GM23338 (cell line): Measurements from ENCODE around the gene SRPRA. TPM values are rescaled to one million over a fixed set of nuclear protein-coding genes. Genes with fewer than 3 reads are reported as not detected.

Source experiments
- ATAC-seq: fragments of 200-7000 bp; cut with Tn5 transposase; 3 replicates; pipeline ENCODE4 v1.9.1; 2020
- DNase-seq: peaks from one replicate; pipeline ENCODE4 v3.0.0-alpha.2; 2015; ENCODE audit warnings: low spot score
- H2AFZ ChIP-seq: fragments of 200-600 bp; sonication (generic); 2 replicates; pipeline ENCODE4 v1.8.0; 2016; ENCODE audit warnings: antibody characterized with exemption, mild to moderate bottlenecking, moderate library complexity
- H3F3A ChIP-seq: fragments of 200-600 bp; sonication (generic); replicated peaks from 2 replicates; pipeline ENCODE4 v1.8.0; 2017; ENCODE audit warnings: antibody characterized with exemption, mixed run types, low read depth
- H3K27ac ChIP-seq: fragments of 200-600 bp; sonication (generic); 2 replicates; pipeline ENCODE4 v1.6.1; 2016; ENCODE audit warnings: low read depth
- H3K27me3 ChIP-seq: fragments of 200-600 bp; sonication (generic); 2 replicates; pipeline ENCODE4 v1.8.0; 2016; ENCODE audit warnings: mild to moderate bottlenecking, mixed run types, moderate library complexity; ENCODE audit not compliant: insufficient read depth
- H3K36me3 ChIP-seq: fragments of 200-600 bp; sonication (generic); 2 replicates; pipeline ENCODE4 v1.8.0; 2016; ENCODE audit warnings: mild to moderate bottlenecking; ENCODE audit not compliant: insufficient read depth
- H3K4me1 ChIP-seq: fragments of 200-600 bp; sonication (generic); 2 replicates; pipeline ENCODE4 v1.8.0; 2016; ENCODE audit warnings: mild to moderate bottlenecking, moderate library complexity; ENCODE audit not compliant: insufficient read depth
- H3K4me2 ChIP-seq: fragments of 200-600 bp; sonication (generic); 2 replicates; pipeline ENCODE4 v1.7.1; 2017; ENCODE audit warnings: mixed run types
- H3K4me3 ChIP-seq: fragments of 200-600 bp; sonication (generic); 2 replicates; pipeline ENCODE4 v1.6.1; 2016; ENCODE audit warnings: mixed run types
- H3K79me2 ChIP-seq: fragments of 200-600 bp; sonication (generic); replicated peaks from 2 replicates; pipeline ENCODE4 v1.8.0; 2017; ENCODE audit warnings: mild to moderate bottlenecking; ENCODE audit not compliant: insufficient read depth
- H3K9me2 ChIP-seq: fragments of 200-600 bp; sonication (generic); 2 replicates; pipeline ENCODE4 v1.8.0; 2017; ENCODE audit not compliant: insufficient read depth
- H4K20me1 ChIP-seq: fragments of 200-600 bp; sonication (generic); replicated peaks from 2 replicates; pipeline ENCODE4 v1.8.0; 2017; ENCODE audit warnings: mild to moderate bottlenecking; ENCODE audit not compliant: insufficient read depth
- H3K27ac Mint-ChIP-seq: 2 replicates; pipeline ENCODE4 v1.8.0; 2020; ENCODE audit warnings: inconsistent platforms, mild to moderate bottlenecking, moderate library complexity, mixed read lengths
- H3K27me3 Mint-ChIP-seq: 3 replicates; pipeline ENCODE4 v1.8.0; 2022; ENCODE audit warnings: low read depth, mild to moderate bottlenecking, moderate library complexity, mixed read lengths, inconsistent platforms; ENCODE audit not compliant: insufficient read depth, poor library complexity
- H3K36me3 Mint-ChIP-seq: 3 replicates; pipeline ENCODE4 v1.8.0; 2021; ENCODE audit warnings: low read depth, mild to moderate bottlenecking, inconsistent platforms, moderate library complexity, mixed read lengths
- H3K4me1 Mint-ChIP-seq: 3 replicates; pipeline ENCODE4 v1.8.0; 2020; ENCODE audit warnings: mild to moderate bottlenecking, inconsistent platforms, mixed read lengths
- H3K4me3 Mint-ChIP-seq: 3 replicates; pipeline ENCODE4 v1.8.0; 2021; ENCODE audit warnings: moderate library complexity, mild to moderate bottlenecking, inconsistent platforms, mixed read lengths
- H3K9me3 Mint-ChIP-seq: 3 replicates; pipeline ENCODE4 v1.8.0; 2020; ENCODE audit warnings: moderate library complexity, mild to moderate bottlenecking, inconsistent platforms, mixed read lengths
- CREB1 ChIP-seq: fragments of 250-450 bp; sonication (Bioruptor Pico); IDR thresholded peaks from 2 replicates; pipeline ENCODE4 v1.5.0; 2020; ENCODE audit warnings: low read depth, mild to moderate bottlenecking, moderate library complexity
- EZH2 ChIP-seq: fragments of 200-600 bp; sonication (generic); IDR thresholded peaks from one replicate; pipeline ENCODE4 v1.8.0; 2017; ENCODE audit warnings: antibody characterized with exemption, mild to moderate bottlenecking, low read depth; ENCODE audit not compliant: unreplicated experiment
- EZH2phosphoT487 ChIP-seq: fragments of 200-600 bp; sonication (generic); IDR thresholded peaks from one replicate; pipeline ENCODE4 v1.8.1; 2018; ENCODE audit warnings: antibody characterized with exemption; ENCODE audit not compliant: unreplicated experiment
- JUNB ChIP-seq: IDR thresholded peaks from one replicate; pipeline ENCODE4 v1.6.1; 2016; ENCODE audit warnings: antibody characterized with exemption; ENCODE audit not compliant: unreplicated experiment
- NANOG ChIP-seq: IDR thresholded peaks from 2 replicates; pipeline ENCODE4 v1.6.1; 2016; ENCODE audit warnings: antibody characterized with exemption, borderline replicate concordance
- POLR2AphosphoS5 ChIP-seq: IDR thresholded peaks from 2 replicates; pipeline ENCODE4 v1.6.1; 2016; ENCODE audit warnings: antibody characterized with exemption, low read depth
- STAT1 ChIP-seq: IDR thresholded peaks from one replicate; pipeline ENCODE4 v1.6.1; 2016; ENCODE audit warnings: antibody characterized with exemption; ENCODE audit not compliant: unreplicated experiment
- ZNF114 ChIP-seq: fragments of 250-450 bp; sonication (Bioruptor Pico); IDR thresholded peaks from 2 replicates; pipeline ENCODE4 v1.5.0; 2020; ENCODE audit warnings: mild to moderate bottlenecking, moderate library complexity
- ZNF331 ChIP-seq: fragments of 250-450 bp; sonication (Bioruptor Pico); IDR thresholded peaks from 2 replicates; pipeline ENCODE4 v1.5.0; 2020; ENCODE audit warnings: low read depth, mild to moderate bottlenecking, moderate library complexity
- polyA plus RNA-seq: library from polyadenylated mRNA; unstranded; fragments of >200 nt; fragmentation: Nextera tagmentation; extraction: Ambion mirVana; gene quantifications from 2 replicates; pipeline ENCODE4 v1.2.1, GENCODE V29; 2016
- total RNA-seq: library from RNA; depleted of rRNA; stranded (reverse); fragments of >200 nt; shearing (Covaris generic); gene quantifications from 2 replicates; pipeline ENCODE4 v1.2.3, GENCODE V29; 2014
- TF ChIP-seq, protein P1 (sequence below): IDR thresholded peaks from 2 replicates; pipeline ENCODE4 v1.6.1; 2016; ENCODE audit warnings: antibody characterized with exemption
- TF ChIP-seq, protein P2 (sequence below): fragments of 250-450 bp; sonication (Bioruptor Pico); IDR thresholded peaks from 2 replicates; pipeline ENCODE4 v1.5.0; 2020; ENCODE audit warnings: mild to moderate bottlenecking, moderate library complexity
- TF ChIP-seq, protein P3 (sequence below): IDR thresholded peaks from one replicate; pipeline ENCODE4 v1.6.1; 2018; ENCODE audit warnings: antibody characterized with exemption; ENCODE audit not compliant: unreplicated experiment
- TF ChIP-seq, protein P4 (sequence below), 2 experiments: fragments of 200-600 bp in 1 of 2; sonication (generic) in 1 of 2; conservative IDR thresholded peaks; 2 replicates each; pipeline versions ENCODE4 v1.5.1 to v1.6.1; 2016 to 2017; ENCODE audit warnings: antibody characterized with exemption in 2 of 2, low read depth in 2 of 2, mild to moderate bottlenecking in 2 of 2, moderate library complexity in 1 of 2

The SRPRA gene
- total and polyA plus RNA-seq, 2 experiments from 2014 or later, result 27.1 to 53.2 TPM

DNA sequence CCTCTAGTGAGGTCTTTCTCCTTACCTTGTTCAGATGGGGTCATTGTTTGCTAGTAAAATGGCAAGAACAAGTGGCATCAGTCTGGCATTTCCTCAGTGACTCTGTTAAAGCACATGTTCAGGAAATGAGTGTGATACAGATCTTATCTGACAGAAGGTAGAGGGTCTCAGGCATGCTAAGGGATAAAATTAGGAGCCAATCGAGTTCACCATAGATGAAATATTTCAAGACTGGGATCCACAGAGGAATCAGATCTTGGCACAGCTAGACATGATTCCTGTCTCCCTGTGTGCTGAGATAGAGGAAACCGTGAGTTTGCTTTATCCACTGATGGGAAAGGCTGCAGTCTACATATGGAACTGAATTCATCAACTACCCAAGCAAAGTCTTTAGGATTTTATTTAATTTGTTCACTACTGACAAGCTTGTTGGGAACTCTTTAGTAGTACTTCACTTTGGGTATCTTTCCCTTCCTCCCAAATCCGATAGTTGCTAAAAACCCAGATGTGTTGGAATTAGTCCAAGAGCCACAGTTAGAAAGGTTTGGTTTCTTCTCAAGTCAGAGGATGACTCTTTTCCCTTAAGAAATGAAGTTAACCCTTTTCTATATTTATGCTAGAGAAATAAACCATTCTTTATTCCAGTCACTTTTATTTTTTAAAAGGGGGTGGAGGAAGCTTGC lies 38.7 kb downstream of the SRPRA start:
- no peaks in the 10 kb centered on the region for H3K9me2 ChIP-seq
- peaks cover 77% of the 10 kb centered on the region for H3K79me2 ChIP-seq
- no peaks in the 10 kb centered on the region for H3F3A ChIP-seq
- no peak for DNase-seq
- no peak for ATAC-seq
- no peaks in the 10 kb centered on the region for H3K36me3 ChIP-seq
- H3K27me3 Mint-ChIP-seq, result peaks cover 12% of the 10 kb centered on the region
- no peak overlapping the region for H3K27ac Mint-ChIP-seq
- H2AFZ ChIP-seq, result no peak overlapping the region
- H3K27me3 ChIP-seq, result no peaks in the 10 kb centered on the region
- TF ChIP-seq EZH2 (no peak), EZH2phosphoT487 (no peak), ZNF114 (no peak), JUNB (no peak), ZNF331 (no peak), CREB1 (CRISPR knock-in tag) (no peak), STAT1 (no peak), NANOG (no peak), POLR2AphosphoS5 (no peak)
- TF ChIP-seq, protein P1, sequence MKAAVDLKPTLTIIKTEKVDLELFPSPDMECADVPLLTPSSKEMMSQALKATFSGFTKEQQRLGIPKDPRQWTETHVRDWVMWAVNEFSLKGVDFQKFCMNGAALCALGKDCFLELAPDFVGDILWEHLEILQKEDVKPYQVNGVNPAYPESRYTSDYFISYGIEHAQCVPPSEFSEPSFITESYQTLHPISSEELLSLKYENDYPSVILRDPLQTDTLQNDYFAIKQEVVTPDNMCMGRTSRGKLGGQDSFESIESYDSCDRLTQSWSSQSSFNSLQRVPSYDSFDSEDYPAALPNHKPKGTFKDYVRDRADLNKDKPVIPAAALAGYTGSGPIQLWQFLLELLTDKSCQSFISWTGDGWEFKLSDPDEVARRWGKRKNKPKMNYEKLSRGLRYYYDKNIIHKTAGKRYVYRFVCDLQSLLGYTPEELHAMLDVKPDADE, result no peak
- TF ChIP-seq, protein P2, sequence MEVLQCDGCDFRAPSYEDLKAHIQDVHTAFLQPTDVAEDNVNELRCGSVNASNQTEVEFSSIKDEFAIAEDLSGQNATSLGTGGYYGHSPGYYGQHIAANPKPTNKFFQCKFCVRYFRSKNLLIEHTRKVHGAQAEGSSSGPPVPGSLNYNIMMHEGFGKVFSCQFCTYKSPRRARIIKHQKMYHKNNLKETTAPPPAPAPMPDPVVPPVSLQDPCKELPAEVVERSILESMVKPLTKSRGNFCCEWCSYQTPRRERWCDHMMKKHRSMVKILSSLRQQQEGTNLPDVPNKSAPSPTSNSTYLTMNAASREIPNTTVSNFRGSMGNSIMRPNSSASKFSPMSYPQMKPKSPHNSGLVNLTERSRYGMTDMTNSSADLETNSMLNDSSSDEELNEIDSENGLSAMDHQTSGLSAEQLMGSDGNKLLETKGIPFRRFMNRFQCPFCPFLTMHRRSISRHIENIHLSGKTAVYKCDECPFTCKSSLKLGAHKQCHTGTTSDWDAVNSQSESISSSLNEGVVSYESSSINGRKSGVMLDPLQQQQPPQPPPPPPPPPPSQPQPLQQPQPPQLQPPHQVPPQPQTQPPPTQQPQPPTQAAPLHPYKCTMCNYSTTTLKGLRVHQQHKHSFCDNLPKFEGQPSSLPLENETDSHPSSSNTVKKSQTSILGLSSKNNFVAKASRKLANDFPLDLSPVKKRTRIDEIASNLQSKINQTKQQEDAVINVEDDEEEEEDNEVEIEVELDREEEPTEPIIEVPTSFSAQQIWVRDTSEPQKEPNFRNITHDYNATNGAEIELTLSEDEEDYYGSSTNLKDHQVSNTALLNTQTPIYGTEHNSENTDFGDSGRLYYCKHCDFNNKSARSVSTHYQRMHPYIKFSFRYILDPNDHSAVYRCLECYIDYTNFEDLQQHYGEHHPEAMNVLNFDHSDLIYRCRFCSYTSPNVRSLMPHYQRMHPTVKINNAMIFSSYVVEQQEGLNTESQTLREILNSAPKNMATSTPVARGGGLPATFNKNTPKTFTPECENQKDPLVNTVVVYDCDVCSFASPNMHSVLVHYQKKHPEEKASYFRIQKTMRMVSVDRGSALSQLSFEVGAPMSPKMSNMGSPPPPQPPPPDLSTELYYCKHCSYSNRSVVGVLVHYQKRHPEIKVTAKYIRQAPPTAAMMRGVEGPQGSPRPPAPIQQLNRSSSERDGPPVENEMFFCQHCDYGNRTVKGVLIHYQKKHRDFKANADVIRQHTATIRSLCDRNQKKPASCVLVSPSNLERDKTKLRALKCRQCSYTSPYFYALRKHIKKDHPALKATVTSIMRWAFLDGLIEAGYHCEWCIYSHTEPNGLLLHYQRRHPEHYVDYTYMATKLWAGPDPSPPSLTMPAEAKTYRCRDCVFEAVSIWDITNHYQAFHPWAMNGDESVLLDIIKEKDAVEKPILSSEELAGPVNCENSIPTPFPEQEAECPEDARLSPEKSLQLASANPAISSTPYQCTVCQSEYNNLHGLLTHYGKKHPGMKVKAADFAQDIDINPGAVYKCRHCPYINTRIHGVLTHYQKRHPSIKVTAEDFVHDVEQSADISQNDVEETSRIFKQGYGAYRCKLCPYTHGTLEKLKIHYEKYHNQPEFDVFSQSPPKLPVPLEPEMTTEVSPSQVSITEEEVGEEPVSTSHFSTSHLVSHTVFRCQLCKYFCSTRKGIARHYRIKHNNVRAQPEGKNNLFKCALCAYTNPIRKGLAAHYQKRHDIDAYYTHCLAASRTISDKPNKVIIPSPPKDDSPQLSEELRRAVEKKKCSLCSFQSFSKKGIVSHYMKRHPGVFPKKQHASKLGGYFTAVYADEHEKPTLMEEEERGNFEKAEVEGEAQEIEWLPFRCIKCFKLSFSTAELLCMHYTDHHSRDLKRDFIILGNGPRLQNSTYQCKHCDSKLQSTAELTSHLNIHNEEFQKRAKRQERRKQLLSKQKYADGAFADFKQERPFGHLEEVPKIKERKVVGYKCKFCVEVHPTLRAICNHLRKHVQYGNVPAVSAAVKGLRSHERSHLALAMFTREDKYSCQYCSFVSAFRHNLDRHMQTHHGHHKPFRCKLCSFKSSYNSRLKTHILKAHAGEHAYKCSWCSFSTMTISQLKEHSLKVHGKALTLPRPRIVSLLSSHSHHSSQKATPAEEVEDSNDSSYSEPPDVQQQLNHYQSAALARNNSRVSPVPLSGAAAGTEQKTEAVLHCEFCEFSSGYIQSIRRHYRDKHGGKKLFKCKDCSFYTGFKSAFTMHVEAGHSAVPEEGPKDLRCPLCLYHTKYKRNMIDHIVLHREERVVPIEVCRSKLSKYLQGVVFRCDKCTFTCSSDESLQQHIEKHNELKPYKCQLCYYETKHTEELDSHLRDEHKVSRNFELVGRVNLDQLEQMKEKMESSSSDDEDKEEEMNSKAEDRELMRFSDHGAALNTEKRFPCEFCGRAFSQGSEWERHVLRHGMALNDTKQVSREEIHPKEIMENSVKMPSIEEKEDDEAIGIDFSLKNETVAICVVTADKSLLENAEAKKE (CRISPR knock-in tag), result no peak
- TF ChIP-seq, protein P3, sequence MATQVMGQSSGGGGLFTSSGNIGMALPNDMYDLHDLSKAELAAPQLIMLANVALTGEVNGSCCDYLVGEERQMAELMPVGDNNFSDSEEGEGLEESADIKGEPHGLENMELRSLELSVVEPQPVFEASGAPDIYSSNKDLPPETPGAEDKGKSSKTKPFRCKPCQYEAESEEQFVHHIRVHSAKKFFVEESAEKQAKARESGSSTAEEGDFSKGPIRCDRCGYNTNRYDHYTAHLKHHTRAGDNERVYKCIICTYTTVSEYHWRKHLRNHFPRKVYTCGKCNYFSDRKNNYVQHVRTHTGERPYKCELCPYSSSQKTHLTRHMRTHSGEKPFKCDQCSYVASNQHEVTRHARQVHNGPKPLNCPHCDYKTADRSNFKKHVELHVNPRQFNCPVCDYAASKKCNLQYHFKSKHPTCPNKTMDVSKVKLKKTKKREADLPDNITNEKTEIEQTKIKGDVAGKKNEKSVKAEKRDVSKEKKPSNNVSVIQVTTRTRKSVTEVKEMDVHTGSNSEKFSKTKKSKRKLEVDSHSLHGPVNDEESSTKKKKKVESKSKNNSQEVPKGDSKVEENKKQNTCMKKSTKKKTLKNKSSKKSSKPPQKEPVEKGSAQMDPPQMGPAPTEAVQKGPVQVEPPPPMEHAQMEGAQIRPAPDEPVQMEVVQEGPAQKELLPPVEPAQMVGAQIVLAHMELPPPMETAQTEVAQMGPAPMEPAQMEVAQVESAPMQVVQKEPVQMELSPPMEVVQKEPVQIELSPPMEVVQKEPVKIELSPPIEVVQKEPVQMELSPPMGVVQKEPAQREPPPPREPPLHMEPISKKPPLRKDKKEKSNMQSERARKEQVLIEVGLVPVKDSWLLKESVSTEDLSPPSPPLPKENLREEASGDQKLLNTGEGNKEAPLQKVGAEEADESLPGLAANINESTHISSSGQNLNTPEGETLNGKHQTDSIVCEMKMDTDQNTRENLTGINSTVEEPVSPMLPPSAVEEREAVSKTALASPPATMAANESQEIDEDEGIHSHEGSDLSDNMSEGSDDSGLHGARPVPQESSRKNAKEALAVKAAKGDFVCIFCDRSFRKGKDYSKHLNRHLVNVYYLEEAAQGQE, result no peak
- TF ChIP-seq, protein P4, sequence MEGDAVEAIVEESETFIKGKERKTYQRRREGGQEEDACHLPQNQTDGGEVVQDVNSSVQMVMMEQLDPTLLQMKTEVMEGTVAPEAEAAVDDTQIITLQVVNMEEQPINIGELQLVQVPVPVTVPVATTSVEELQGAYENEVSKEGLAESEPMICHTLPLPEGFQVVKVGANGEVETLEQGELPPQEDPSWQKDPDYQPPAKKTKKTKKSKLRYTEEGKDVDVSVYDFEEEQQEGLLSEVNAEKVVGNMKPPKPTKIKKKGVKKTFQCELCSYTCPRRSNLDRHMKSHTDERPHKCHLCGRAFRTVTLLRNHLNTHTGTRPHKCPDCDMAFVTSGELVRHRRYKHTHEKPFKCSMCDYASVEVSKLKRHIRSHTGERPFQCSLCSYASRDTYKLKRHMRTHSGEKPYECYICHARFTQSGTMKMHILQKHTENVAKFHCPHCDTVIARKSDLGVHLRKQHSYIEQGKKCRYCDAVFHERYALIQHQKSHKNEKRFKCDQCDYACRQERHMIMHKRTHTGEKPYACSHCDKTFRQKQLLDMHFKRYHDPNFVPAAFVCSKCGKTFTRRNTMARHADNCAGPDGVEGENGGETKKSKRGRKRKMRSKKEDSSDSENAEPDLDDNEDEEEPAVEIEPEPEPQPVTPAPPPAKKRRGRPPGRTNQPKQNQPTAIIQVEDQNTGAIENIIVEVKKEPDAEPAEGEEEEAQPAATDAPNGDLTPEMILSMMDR (conservative IDR thresholded peaks at IDR 0.05; ENCODE audit: low read depth in 2 of 2), result no peak
- H3K36me3 Mint-ChIP-seq, result peaks cover 18% of the 10 kb centered on the region
- H3K9me3 Mint-ChIP-seq, result peaks cover 14% of the 10 kb centered on the region
- no peak overlapping the region for H3K27ac ChIP-seq
- H3K4me2 ChIP-seq, result no peak overlapping the region
- no peaks in the 10 kb centered on the region for H3K4me1 ChIP-seq
- H3K4me1 Mint-ChIP-seq, result no peaks in the 10 kb centered on the region
- no peak overlapping the region for H3K4me3 ChIP-seq
- no peak overlapping the region for H3K4me3 Mint-ChIP-seq
- H4K20me1 ChIP-seq, result peaks cover 4% of the 10 kb centered on the region
